HFFc6 (cell line): ENCODE measurements around the gene UBTD1. TPM values are rescaled to one million over a fixed set of nuclear protein-coding genes. Genes with fewer than 3 reads are reported as not detected.

ENCODE experiments used
- DNase-seq: peaks from one replicate; pipeline ENCODE4 v3.0.0-alpha.2; 2018
- H3K27ac Mint-ChIP-seq: 2 replicates; pipeline ENCODE4 v1.8.0; 2020; ENCODE audit warnings: mild to moderate bottlenecking, mixed read lengths
- H3K27me3 Mint-ChIP-seq: 2 replicates; pipeline ENCODE4 v1.8.0; 2021; ENCODE audit warnings: mild to moderate bottlenecking, moderate library complexity, mixed read lengths; ENCODE audit not compliant: insufficient read depth
- H3K36me3 Mint-ChIP-seq: 2 replicates; pipeline ENCODE4 v1.8.0; 2021; ENCODE audit warnings: low read depth, mixed read lengths
- H3K4me1 Mint-ChIP-seq: 2 replicates; pipeline ENCODE4 v1.8.0; 2020; ENCODE audit warnings: low read depth, mixed read lengths
- H3K4me3 Mint-ChIP-seq: 2 replicates; pipeline ENCODE4 v1.8.0; 2020; ENCODE audit warnings: mild to moderate bottlenecking, moderate library complexity, mixed read lengths
- H3K9me3 Mint-ChIP-seq: 2 replicates; pipeline ENCODE4 v1.8.0; 2020; ENCODE audit warnings: mild to moderate bottlenecking, mixed read lengths
- CTCF ChIP-seq: fragments of 200-600 bp; sonication (generic); IDR thresholded peaks from 2 replicates; pipeline ENCODE4 v1.5.0; 2021; ENCODE audit warnings: antibody characterized with exemption, mild to moderate bottlenecking
- total RNA-seq, 6 experiments: library from RNA; stranded (reverse); fragmentation: NEBNext Ultra II Directional; extraction: Animal tissue kit (Norgen Biotek cat#: 25700); gene quantifications; 2 replicates in 1 of 6; 3 replicates in 5 of 6; pipeline ENCODE4 v1.2.3, GENCODE V29; 2021

The UBTD1 gene
- total RNA-seq, 6 experiments from 2014 or later, result 31.3 to 42.1 (median 34.8) TPM

GRCh38 chr10:97612386-97612785 is 113.7 kb downstream of the UBTD1 start:
- no peaks in the 10 kb centered on the region for H3K4me1 Mint-ChIP-seq
- H3K4me3 Mint-ChIP-seq, result no peak overlapping the region
- H3K9me3 Mint-ChIP-seq, result no peaks in the 10 kb centered on the region
- DNase-seq, result peak; percentile 74
- no peak overlapping the region for H3K27ac Mint-ChIP-seq
- H3K27me3 Mint-ChIP-seq, result no peaks in the 10 kb centered on the region
- no peaks in the 10 kb centered on the region for H3K36me3 Mint-ChIP-seq
- TF ChIP-seq CTCF, result peak; percentile 78

GRCh38 chr10:97618285-97618684 is 119.6 kb downstream of the UBTD1 start:
- Mint-ChIP-seq H3K27me3 (no peaks in the 10 kb centered on the region), H3K9me3 (no peaks in the 10 kb centered on the region), H3K36me3 (no peaks in the 10 kb centered on the region), H3K27ac (no peak overlapping the region), H3K4me3 (no peak overlapping the region), H3K4me1 (no peaks in the 10 kb centered on the region)
- no peak for TF ChIP-seq CTCF
- no peak for DNase-seq

- Mint-ChIP-seq H3K9me3 (no peaks in the 10 kb centered on the region), H3K27ac (no peak overlapping the region), H3K4me3 (no peak overlapping the region), H3K36me3 (no peaks in the 10 kb centered on the region), H3K27me3 (no peaks in the 10 kb centered on the region), H3K4me1 (no peaks in the 10 kb centered on the region)
- no peak for DNase-seq
- TF ChIP-seq CTCF, result no peak
These were observed 120.0 kb downstream of the UBTD1 start for GRCh38 chr10:97618733-97619132.

Other genes starting within 250 kb of the UBTD1 start
- gene ARHGAP19, start 206.3 kb upstream of the UBTD1 start, total RNA-seq, result 10 to 100 TPM in 3 of 6 experiments, 1 to 10 TPM in 3; 5.2 to 12.3 (median 10.2) TPM
- 1 to 10 TPM in 4 of 6 experiments, under 1 TPM in 2; 0.82 to 1.3 (median 1.1) TPM for gene FRAT1, start 179.7 kb upstream of the UBTD1 start, total RNA-seq
- gene FRAT2, start 164.2 kb upstream of the UBTD1 start, total RNA-seq, result 1 to 10 TPM; 2.2 to 2.9 (median 2.6) TPM
- 10 to 100 TPM; 37.3 to 46.6 (median 42.2) TPM for gene RRP12, start 97.6 kb upstream of the UBTD1 start, total RNA-seq
- gene PGAM1, start 72.7 kb upstream of the UBTD1 start, total RNA-seq, result 100 to 1,000 TPM; 505 to 594 (median 542) TPM
- 10 to 100 TPM; 36.2 to 42.8 (median 39.9) TPM for gene EXOSC1, start 52.9 kb upstream of the UBTD1 start, total RNA-seq
- 10 to 100 TPM; 60.7 to 64.9 (median 63.1) TPM for gene ZDHHC16, start 52.7 kb upstream of the UBTD1 start, total RNA-seq
- 10 to 100 TPM; 53.8 to 61.2 (median 56.3) TPM for gene MMS19, start 502 bp upstream of the UBTD1 start, total RNA-seq
- gene ANKRD2, start 73.9 kb downstream of the UBTD1 start, total RNA-seq, result 1 to 10 TPM in 4 of 6 experiments, under 1 TPM in 2; 0.31 to 7.7 (median 6.5) TPM
- under 1 TPM; 0.26 to 0.66 (median 0.46) TPM for gene HOGA1, start 85.5 kb downstream of the UBTD1 start, total RNA-seq
- not detected for gene C10orf62, start 90.8 kb downstream of the UBTD1 start, total RNA-seq
- 10 to 100 TPM in 3 of 6 experiments, 1 to 10 TPM in 3; 9.4 to 11.3 (median 10.1) TPM for gene MORN4, start 134.6 kb downstream of the UBTD1 start, total RNA-seq
- 10 to 100 TPM; 26.7 to 35.3 (median 31.6) TPM for gene PI4K2A, start 141.7 kb downstream of the UBTD1 start, total RNA-seq
- 10 to 100 TPM; 28.2 to 44.8 (median 39.5) TPM for gene AVPI1, start 188.3 kb downstream of the UBTD1 start, total RNA-seq
- 10 to 100 TPM; 76.7 to 94.7 (median 80.9) TPM for gene MARVELD1, start 214.8 kb downstream of the UBTD1 start, total RNA-seq
- gene ZFYVE27, start 238.2 kb downstream of the UBTD1 start, total RNA-seq, result 10 to 100 TPM; 16.6 to 23.0 (median 18.3) TPM